Activated CD8-positive, alpha-beta T cell treated with anti-CD3 and anti-CD28 coated beads for 36 hours (primary cell): ENCODE data around the gene OSBPL5. TPM values are rescaled to one million over a fixed set of nuclear protein-coding genes. Genes with fewer than 3 reads are reported as not detected.

ENCODE experiments used
- ATAC-seq: fragments of 200-7000 bp; cut with Tn5 transposase; one replicate; pipeline ENCODE4 v1.10.0; 2021; ENCODE audit warnings: mild to moderate bottlenecking, moderate library complexity
- CTCF ChIA-PET: fragments of 350-600 bp; sonication (Branson Sonifier 250); formaldehyde crosslinking; loops from one replicate; lab custom pipeline; 2021; ENCODE audit warnings: antibody characterized with exemption; lab: Charles Lee
- POLR2A ChIA-PET: fragments of 350-600 bp; sonication (Branson Sonifier 250); formaldehyde crosslinking; loops from one replicate; lab custom pipeline; 2021; ENCODE audit warnings: antibody characterized with exemption; lab: Charles Lee
- DNase-seq: peaks from one replicate; pipeline ENCODE4 v3.0.0-alpha.2; 2020
- H3K27ac Mint-ChIP-seq: one replicate; pipeline ENCODE4 v1.8.0; 2021; ENCODE audit warnings: mild to moderate bottlenecking, mixed read lengths
- H3K27me3 Mint-ChIP-seq: one replicate; pipeline ENCODE4 v1.8.0; 2021; ENCODE audit warnings: mixed read lengths
- H3K36me3 Mint-ChIP-seq: one replicate; pipeline ENCODE4 v1.8.0; 2021; ENCODE audit warnings: low read depth, mixed read lengths
- H3K4me1 Mint-ChIP-seq: one replicate; pipeline ENCODE4 v1.8.0; 2021; ENCODE audit warnings: low read depth, mixed read lengths
- H3K4me3 Mint-ChIP-seq: one replicate; pipeline ENCODE4 v1.8.0; 2021; ENCODE audit warnings: mild to moderate bottlenecking, moderate library complexity, mixed read lengths
- H3K9me3 Mint-ChIP-seq: one replicate; pipeline ENCODE4 v1.8.0; 2021; ENCODE audit warnings: mixed read lengths
- CTCF ChIP-seq: fragments of 200-600 bp; IDR thresholded peaks from one replicate; pipeline ENCODE4 v1.8.0; 2022; ENCODE audit warnings: antibody characterized with exemption, mild to moderate bottlenecking
- intact Hi-C: fragments of 100-400 bp; cut with micrococcal nuclease; formaldehyde crosslinking; loops from one replicate; pipeline ENCODE4 v1.10.0; 2022
- total RNA-seq, 2 experiments: library from RNA; stranded (reverse); gene quantifications; one replicate each; pipeline ENCODE4 v1.2.3, GENCODE V29; 2021

Gene OSBPL5
- 1 to 10 TPM; 4.8 to 5.9 TPM for total RNA-seq

GRCh38 chr11:3165152-3165705 is at the start of gene OSBPL5:
Gene OSBPL5, minus strand, starts transcription at chr11:3165310. Its CDS starts 36,162 bp downstream, at chr11:3129148.
- POLR2A ChIA-PET: no interaction called here
- TF ChIP-seq CTCF: no peak
- CTCF ChIA-PET: interaction anchor here (1.1 kb wide), 1 partner anchor 53 kb away, joined by 4 read pairs; no protein-coding TSS in a partner anchor

DNA sequence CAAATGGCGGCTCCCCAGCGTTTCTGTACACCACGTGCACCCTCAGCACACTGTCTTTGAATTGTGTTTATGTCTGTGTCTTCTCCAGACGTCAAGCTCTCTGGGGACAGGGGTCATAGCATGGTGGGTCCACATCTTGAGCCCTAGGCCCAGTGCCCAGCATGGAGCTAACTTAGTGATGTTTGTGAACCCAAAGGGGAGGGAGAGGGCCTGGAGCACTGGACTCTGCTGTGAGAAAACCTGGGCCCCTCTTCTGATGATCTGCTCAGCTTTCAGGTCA is 49.2 kb upstream of the OSBPL5 start:
- H3K9me3 Mint-ChIP-seq: peaks cover 6% of the 10 kb centered on the region
- no peak overlapping the region for H3K4me3 Mint-ChIP-seq
- H3K36me3 Mint-ChIP-seq: no peaks in the 10 kb centered on the region
- ChIA-PET CTCF (interaction anchor here (1.1 to 3.2 kb wide), 2 partner anchors 104 to 239 kb away, joined by 3 to 20 read pairs; no protein-coding TSS in a partner anchor), POLR2A (no interaction called here)
- peaks cover 7% of the 10 kb centered on the region for H3K27me3 Mint-ChIP-seq
- DNase-seq: no peak
- H3K27ac Mint-ChIP-seq: no peak overlapping the region
- H3K4me1 Mint-ChIP-seq: peaks cover 5% of the 10 kb centered on the region
- intact Hi-C loops: no loop called here
- no peak for TF ChIP-seq CTCF
- ATAC-seq: no peak

More at GRCh38 chr11:3165152-3165705, at the start of gene OSBPL5:
- no peaks in the 10 kb centered on the region for H3K36me3 Mint-ChIP-seq
- peak within 1 kb of the TSS; percentile 71 for H3K4me3 Mint-ChIP-seq
- peak within 1 kb of the TSS; percentile 30 for H3K27ac Mint-ChIP-seq
- intact Hi-C loops: no loop called here
- no peaks in the 10 kb centered on the region for H3K9me3 Mint-ChIP-seq
- H3K4me1 Mint-ChIP-seq: peaks cover 29% of the 10 kb centered on the region
- DNase-seq (peak; percentile 67), ATAC-seq (peak; percentile 67)
- H3K27me3 Mint-ChIP-seq: peaks cover 16% of the 10 kb centered on the region

GRCh38 chr11:3213659-3214419 is 48.7 kb upstream of the OSBPL5 start:
- intact Hi-C loops: no loop called here
- DNase-seq (no peak), ATAC-seq (no peak)
- no peak overlapping the region for H3K4me3 Mint-ChIP-seq
- POLR2A ChIA-PET: no interaction called here
- peaks cover 7% of the 10 kb centered on the region for H3K27me3 Mint-ChIP-seq
- no peak overlapping the region for H3K27ac Mint-ChIP-seq
- no peak for TF ChIP-seq CTCF
- H3K9me3 Mint-ChIP-seq: peaks cover 6% of the 10 kb centered on the region
- peaks cover 5% of the 10 kb centered on the region for H3K4me1 Mint-ChIP-seq
- CTCF ChIA-PET: interaction anchor here (3.2 kb wide), 1 partner anchor 104 kb away, joined by 20 read pairs; no protein-coding TSS in a partner anchor
- no peaks in the 10 kb centered on the region for H3K36me3 Mint-ChIP-seq

GRCh38 chr11:3208272-3208671 is 43.2 kb upstream of the OSBPL5 start:
- DNase-seq (no peak), ATAC-seq (no peak)
- no peak for TF ChIP-seq CTCF
- Mint-ChIP-seq H3K4me3 (no peak overlapping the region), H3K27ac (no peak overlapping the region), H3K27me3 (peaks cover 3% of the 10 kb centered on the region), H3K9me3 (peaks cover 6% of the 10 kb centered on the region), H3K4me1 (no peaks in the 10 kb centered on the region), H3K36me3 (no peaks in the 10 kb centered on the region)
- POLR2A ChIA-PET: no interaction called here
- intact Hi-C loops: no loop called here
- CTCF ChIA-PET: interaction anchor here (1.4 kb wide), 1 partner anchor 10 kb away, joined by 3 read pairs; no protein-coding TSS in a partner anchor
